Stimulated activated CD4-positive, alpha-beta T cell treated with anti-CD3 and anti-CD28 coated beads, TNF-alpha, amount 100 ng/mL, for 1 hour (primary cell): Measurements from ENCODE around the gene FAM186B.

Source experiments
- DNase-seq, 3 donors: peaks; one replicate each; pipeline ENCODE4 v3.0.0-alpha.2; 2020; ENCODE audit warnings: low read depth in 3 of 3, low spot score in 1 of 3

The FAM186B gene

GRCh38 chr12:49540229-49541139, 65.0 kb downstream of the FAM186B start:
- DNase-seq, result no peak

GRCh38 chr12:49539406-49540228, 65.8 kb downstream of the FAM186B start:
- no peak for DNase-seq

- peak; percentile 60 to 80 (median 80) for DNase-seq
Measured at GRCh38 chr12:49538510-49539403, 66.7 kb downstream of the FAM186B start, which contains the start of gene KCNH3. Gene KCNH3, plus strand, starts transcription at chr12:49539030. Its CDS starts 387 bp downstream, at chr12:49539417.

- DNase-seq, result no peak
Measured at GRCh38 chr12:49537752-49538509, 67.5 kb downstream of the FAM186B start.
